OCI-LY3 (cell line): Measurements from ENCODE around the gene SIPA1.

Experiments used
- EZH2phosphoT487 ChIP-seq: fragments of 200-600 bp; shearing (Covaris generic); IDR thresholded peaks from 2 replicates; pipeline ENCODE4 v1.6.1; 2018; ENCODE audit warnings: antibody characterized with exemption, mixed run types, low read depth
- TF ChIP-seq, protein P1 (sequence below): fragments of 200-600, 300-600 bp; sonication (generic); IDR thresholded peaks from 2 replicates; pipeline ENCODE4 v1.5.1; 2014; ENCODE audit warnings: antibody characterized with exemption, low read length, low read depth

DNA sequence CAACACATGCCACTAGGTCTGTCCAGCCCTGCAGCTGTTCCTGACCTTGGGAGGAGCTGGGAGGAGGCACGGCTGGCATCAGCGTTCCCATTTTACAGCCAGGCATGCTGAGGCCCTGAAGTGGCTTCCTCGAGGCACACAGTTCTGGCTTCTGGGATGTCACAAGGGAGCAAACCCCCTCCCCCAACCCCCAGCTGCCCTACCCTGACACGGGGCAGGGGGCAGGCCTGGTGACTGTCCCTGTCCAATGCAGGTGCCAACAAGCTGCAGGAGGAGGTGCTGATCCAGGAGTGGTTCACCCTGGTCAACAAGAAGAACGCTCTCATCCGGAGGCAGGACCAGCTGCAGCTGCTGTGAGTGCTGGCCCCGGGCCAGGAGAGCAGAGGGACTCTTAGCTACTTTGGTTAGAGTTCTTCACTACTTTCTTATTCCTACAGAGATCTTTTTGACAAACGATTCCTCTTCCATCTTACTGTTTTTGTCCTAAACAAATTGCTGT is 47.6 kb upstream of the SIPA1 start:
- TF ChIP-seq, protein P1, sequence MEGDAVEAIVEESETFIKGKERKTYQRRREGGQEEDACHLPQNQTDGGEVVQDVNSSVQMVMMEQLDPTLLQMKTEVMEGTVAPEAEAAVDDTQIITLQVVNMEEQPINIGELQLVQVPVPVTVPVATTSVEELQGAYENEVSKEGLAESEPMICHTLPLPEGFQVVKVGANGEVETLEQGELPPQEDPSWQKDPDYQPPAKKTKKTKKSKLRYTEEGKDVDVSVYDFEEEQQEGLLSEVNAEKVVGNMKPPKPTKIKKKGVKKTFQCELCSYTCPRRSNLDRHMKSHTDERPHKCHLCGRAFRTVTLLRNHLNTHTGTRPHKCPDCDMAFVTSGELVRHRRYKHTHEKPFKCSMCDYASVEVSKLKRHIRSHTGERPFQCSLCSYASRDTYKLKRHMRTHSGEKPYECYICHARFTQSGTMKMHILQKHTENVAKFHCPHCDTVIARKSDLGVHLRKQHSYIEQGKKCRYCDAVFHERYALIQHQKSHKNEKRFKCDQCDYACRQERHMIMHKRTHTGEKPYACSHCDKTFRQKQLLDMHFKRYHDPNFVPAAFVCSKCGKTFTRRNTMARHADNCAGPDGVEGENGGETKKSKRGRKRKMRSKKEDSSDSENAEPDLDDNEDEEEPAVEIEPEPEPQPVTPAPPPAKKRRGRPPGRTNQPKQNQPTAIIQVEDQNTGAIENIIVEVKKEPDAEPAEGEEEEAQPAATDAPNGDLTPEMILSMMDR: no peak
- TF ChIP-seq EZH2phosphoT487: no peak
